Chondrocyte (in vitro differentiated cells): Measurements from ENCODE around the gene SSBP4. TPM values are rescaled to one million over a fixed set of nuclear protein-coding genes. Genes with fewer than 3 reads are reported as not detected.

Experiments
- DNase-seq: peaks from one replicate; pipeline ENCODE4 v3.0.0; 2021; ENCODE audit warnings: mixed read lengths, low spot score
- H3K27ac Mint-ChIP-seq: one replicate; pipeline ENCODE4 v1.8.0; 2021; ENCODE audit warnings: mild to moderate bottlenecking, moderate library complexity, mixed read lengths; ENCODE audit not compliant: unreplicated experiment
- H3K27me3 Mint-ChIP-seq: 2 replicates; pipeline ENCODE4 v1.8.0; 2021; ENCODE audit warnings: low read depth, mixed read lengths
- H3K36me3 Mint-ChIP-seq: 2 replicates; pipeline ENCODE4 v1.8.0; 2021; ENCODE audit warnings: low read depth, mixed read lengths
- H3K4me1 Mint-ChIP-seq: 2 replicates; pipeline ENCODE4 v1.8.0; 2021; ENCODE audit warnings: low read depth, mild to moderate bottlenecking, mixed read lengths
- H3K4me3 Mint-ChIP-seq: one replicate; pipeline ENCODE4 v1.8.0; 2021; ENCODE audit warnings: mild to moderate bottlenecking, moderate library complexity, mixed read lengths; ENCODE audit not compliant: unreplicated experiment
- H3K9me3 Mint-ChIP-seq: 2 replicates; pipeline ENCODE4 v1.8.0; 2021; ENCODE audit warnings: low read depth, mixed read lengths
- total RNA-seq: library from RNA; stranded (reverse); gene quantifications from 3 replicates; pipeline ENCODE4 v1.2.1, GENCODE V29; 2021
- TF ChIP-seq, protein P1 (sequence below): fragments of 200-600 bp; sonication (generic); IDR thresholded peaks from 2 replicates; pipeline ENCODE4 v1.5.0; 2021; ENCODE audit warnings: antibody characterized with exemption, mild to moderate bottlenecking, moderate library complexity

SSBP4 gene
- total RNA-seq, 1 donor from 2014 or later = 56.3 TPM

DNA sequence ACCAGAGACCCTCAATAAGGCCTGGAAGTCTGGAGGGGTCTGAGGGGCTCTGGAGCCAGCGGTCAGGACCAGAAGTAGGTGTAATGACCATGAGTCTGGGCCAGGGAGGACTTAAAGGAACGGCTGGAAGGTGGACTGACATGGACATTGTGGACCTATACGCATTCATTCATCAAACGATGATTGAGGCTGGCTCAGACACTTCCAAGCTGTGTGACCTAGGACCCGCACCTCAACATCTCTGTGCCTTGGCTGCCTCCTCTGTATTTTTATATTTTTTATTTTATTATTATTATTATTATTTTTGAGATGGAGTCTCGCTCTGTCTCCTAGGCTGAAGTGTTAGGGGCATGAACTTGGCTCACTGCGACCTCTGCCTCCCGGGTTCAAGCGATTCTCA lies 12.4 kb upstream of the SSBP4 start:
- H3K4me1 Mint-ChIP-seq = peaks cover 14% of the 10 kb centered on the region
- H3K36me3 Mint-ChIP-seq = no peaks in the 10 kb centered on the region
- no peak for DNase-seq
- no peak overlapping the region for H3K27ac Mint-ChIP-seq
- TF ChIP-seq, protein P1, sequence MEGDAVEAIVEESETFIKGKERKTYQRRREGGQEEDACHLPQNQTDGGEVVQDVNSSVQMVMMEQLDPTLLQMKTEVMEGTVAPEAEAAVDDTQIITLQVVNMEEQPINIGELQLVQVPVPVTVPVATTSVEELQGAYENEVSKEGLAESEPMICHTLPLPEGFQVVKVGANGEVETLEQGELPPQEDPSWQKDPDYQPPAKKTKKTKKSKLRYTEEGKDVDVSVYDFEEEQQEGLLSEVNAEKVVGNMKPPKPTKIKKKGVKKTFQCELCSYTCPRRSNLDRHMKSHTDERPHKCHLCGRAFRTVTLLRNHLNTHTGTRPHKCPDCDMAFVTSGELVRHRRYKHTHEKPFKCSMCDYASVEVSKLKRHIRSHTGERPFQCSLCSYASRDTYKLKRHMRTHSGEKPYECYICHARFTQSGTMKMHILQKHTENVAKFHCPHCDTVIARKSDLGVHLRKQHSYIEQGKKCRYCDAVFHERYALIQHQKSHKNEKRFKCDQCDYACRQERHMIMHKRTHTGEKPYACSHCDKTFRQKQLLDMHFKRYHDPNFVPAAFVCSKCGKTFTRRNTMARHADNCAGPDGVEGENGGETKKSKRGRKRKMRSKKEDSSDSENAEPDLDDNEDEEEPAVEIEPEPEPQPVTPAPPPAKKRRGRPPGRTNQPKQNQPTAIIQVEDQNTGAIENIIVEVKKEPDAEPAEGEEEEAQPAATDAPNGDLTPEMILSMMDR = no peak
- no peaks in the 10 kb centered on the region for H3K9me3 Mint-ChIP-seq
- H3K4me3 Mint-ChIP-seq = no peak overlapping the region
- H3K27me3 Mint-ChIP-seq = no peaks in the 10 kb centered on the region

DNA sequence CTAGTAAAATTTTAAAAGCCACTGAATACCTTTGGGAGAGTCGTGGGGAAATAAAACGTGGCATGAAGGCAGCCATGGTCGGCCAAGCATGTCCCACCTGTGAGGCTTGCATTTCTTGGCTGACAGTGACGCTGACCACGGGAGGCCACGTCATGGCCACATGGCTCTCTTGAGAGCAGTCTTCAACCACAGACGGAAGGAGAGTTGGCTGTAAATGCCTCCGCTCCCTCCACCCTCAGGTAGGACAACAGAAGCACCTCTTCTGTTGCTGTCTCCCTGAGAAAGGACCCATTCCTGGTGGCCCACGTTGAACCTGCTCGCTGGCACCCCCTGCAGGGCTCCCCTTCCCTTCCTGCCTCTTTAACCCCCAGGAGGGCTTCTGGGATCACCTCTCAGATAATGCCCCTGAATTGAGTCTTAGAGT lies 11.1 kb upstream of the SSBP4 start:
- H3K36me3 Mint-ChIP-seq = no peaks in the 10 kb centered on the region
- H3K27ac Mint-ChIP-seq = no peak overlapping the region
- H3K27me3 Mint-ChIP-seq = no peaks in the 10 kb centered on the region
- H3K4me3 Mint-ChIP-seq = no peak overlapping the region
- peaks cover 6% of the 10 kb centered on the region for H3K4me1 Mint-ChIP-seq
- TF ChIP-seq, protein P1 = peak; percentile 64
- no peak for DNase-seq
- no peaks in the 10 kb centered on the region for H3K9me3 Mint-ChIP-seq

DNA sequence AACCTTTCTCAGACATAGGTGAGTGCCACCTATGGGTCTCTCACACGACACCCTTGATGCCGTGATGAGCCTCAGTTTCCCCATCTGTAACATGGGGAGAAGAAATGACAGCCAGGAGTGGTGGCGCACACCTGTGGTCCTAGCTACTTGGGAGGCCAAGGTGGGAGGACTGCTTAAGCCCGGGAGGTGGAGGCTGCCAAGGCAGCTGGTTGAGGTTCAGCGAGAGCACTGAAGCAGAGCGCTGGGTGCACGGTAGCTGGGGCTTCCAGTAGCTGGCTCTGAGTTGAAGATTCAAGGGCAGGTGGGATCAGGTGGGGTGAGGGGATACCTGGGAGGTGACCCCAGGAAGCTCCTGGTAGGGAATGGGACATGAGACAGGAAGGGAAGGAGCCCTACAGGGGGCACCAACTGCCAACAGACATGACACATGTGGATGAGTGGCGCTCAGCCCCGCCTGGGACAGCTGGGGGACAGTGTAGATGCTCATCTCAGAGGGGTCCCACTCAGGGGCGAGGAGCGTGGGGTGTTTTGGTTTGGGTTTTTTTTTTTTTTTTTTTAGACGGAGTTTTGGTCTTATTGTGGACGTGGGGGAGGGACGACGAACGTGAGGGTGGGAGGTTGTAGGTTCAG lies 6.5 kb upstream of the SSBP4 start:
- no peak for DNase-seq
- no peak overlapping the region for H3K4me3 Mint-ChIP-seq
- no peak overlapping the region for H3K27ac Mint-ChIP-seq
- peaks cover 27% of the 10 kb centered on the region for H3K4me1 Mint-ChIP-seq
- no peaks in the 10 kb centered on the region for H3K9me3 Mint-ChIP-seq
- H3K27me3 Mint-ChIP-seq = no peaks in the 10 kb centered on the region
- H3K36me3 Mint-ChIP-seq = no peaks in the 10 kb centered on the region
- TF ChIP-seq, protein P1 = peak; percentile 28

DNA sequence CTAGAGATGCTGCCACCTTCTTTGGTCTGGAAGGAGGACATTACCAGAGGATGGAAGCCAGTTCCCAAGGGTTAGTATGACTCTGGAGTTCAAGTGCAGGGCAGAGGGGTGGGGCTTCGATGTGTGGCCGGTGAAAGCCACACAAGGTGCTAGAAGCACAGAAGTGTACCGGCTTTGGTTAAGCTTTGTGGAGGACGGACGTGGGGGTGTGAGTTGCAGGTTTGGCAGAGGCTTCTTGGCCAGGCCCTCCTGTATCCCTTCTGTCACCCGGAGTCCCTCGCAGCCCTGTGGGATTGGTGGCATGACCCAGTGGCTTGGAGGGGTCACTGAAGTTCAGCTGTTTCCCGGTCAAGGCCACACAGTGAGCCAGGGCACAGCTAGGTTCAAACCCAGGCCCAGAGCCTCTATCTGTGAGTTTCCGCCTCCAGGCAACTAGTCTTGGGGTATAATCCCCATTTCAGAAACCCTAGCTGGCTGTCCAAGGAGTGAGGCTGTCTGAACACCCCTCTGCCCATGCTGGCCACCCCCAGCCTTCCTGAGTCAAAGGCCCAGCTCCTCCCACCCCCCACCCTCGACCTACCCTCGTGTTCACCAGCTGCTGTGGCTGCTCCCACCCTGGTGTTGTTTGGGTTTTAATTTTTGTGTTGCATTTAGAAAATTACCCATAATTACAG lies 4.6 kb upstream of the SSBP4 start:
- Mint-ChIP-seq H3K9me3 (no peaks in the 10 kb centered on the region), H3K4me1 (peaks cover 40% of the 10 kb centered on the region), H3K36me3 (no peaks in the 10 kb centered on the region), H3K4me3 (no peak overlapping the region), H3K27ac (peak overlapping the region; percentile 49), H3K27me3 (no peaks in the 10 kb centered on the region)
- TF ChIP-seq, protein P1 = no peak
- no peak for DNase-seq

DNA sequence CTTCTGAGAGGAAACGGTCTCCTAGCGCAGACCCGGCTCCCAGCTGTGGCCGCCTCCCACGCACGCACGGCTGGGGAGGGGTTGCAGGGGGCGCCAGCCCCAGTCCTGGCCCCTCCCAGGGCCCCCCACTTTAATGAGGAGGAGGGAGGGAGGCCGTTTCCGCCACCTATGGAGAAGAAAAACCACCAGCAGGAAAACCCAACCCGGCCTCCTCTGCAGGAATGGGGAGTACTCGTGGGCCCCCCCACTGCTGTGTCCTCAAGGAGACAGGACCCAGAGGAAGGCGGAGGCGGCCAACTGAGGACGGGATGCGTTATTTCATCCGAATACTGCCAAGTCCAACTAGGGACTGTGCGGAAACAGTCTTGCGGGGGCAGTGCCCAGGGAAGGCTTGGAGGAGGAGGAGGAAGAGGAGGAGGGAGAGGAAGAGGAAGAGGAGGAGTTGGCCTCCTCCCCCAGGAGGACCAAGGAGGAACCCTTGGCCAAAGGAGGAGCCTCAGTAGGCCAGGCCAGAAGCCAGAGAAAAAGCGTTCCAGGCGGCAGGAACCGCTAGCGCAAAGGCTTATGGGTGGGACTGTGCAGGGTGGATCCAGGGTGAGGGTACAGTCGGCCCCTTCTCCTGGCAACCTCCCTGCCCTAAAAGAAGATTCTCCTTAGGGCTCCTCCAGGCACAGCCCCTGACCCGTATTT lies 3.9 kb upstream of the SSBP4 start:
- Mint-ChIP-seq H3K4me3 (peak overlapping the region; percentile 58), H3K9me3 (no peaks in the 10 kb centered on the region), H3K36me3 (no peaks in the 10 kb centered on the region), H3K27me3 (no peaks in the 10 kb centered on the region), H3K4me1 (peaks cover 41% of the 10 kb centered on the region), H3K27ac (peak overlapping the region; percentile 98)
- TF ChIP-seq, protein P1 = no peak
- no peak for DNase-seq
